NCI-H510A (cell line): Measurements from ENCODE around the gene GOLGA6D.
A peak's percentile ranks its signal among the peaks of the same experiment; 100 is the strongest.
"Not testable (repeated sequence)": the region's sequence is repeated elsewhere in the genome, so short reads cannot be mapped to it uniquely, and the experiment has no call there.

Source experiments
- DNase-seq: peaks from one replicate; lab custom pipeline; 2025; lab: John Stamatoyannopoulos, UW

The GOLGA6D gene

DNA sequence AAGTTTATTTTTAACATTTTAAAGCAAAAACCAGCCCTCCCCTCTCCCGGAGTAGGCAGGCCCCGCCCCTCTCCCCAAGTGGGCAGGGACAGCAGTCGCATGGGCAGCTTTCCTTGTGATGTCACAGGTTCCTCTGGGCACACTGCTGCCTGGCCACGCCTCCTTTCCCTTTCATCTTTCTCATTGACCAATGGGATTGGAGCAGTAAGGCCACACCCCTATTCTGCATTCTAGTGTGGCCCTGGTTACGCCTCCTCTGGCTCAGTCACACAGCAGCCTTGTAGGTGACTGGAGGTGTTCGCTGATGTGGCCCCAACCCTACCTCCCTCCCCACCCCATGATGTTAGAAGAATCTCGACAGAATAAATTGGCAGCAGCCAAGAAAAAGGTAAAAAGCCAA is at the start of gene GOLGA6D:
TSS of gene GOLGA6D (plus strand) at position 264 of the 400 bp plus-strand sequence. CDS start at position 305, 41 bp downstream.
- DNase-seq, result not testable (repeated sequence)

DNA sequence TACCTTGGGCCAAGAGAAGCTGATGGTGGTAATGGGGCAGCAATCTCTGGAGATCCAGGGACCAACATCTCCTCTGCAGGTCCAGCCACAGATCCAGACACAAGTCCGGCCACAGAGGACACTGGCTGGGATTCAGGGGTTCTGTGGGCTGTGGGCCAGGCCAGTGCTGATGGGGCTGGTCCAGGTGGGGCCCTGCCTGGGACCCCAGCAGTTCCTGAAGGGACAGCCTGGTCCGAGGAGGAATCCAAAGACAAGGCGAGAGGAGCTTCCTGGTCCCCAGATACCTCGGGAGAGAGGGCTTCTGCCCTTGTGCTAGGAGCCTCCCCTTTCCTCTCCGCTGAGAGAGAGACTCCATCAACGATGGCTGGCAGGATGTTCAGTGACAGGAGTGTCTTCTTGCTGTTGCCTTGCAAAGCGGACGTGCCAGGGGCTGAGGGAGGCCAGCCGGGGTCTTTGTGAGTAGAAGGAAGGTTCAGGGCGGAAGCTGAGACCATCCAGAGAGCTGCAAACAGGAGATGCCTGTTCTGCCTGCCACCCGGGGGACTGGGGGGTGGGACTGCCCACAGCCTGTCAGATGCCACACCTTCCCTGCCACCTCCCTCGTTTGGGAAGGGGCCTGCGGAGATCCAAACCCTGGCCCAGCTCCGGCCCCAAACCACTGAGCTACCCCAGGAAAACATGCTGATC is 49.0 kb upstream of the GOLGA6D start:
- DNase-seq, result no peak

GRCh38 chr15:75234191-75234810 is 48.3 kb upstream of the GOLGA6D start:
- no peak for DNase-seq

DNA sequence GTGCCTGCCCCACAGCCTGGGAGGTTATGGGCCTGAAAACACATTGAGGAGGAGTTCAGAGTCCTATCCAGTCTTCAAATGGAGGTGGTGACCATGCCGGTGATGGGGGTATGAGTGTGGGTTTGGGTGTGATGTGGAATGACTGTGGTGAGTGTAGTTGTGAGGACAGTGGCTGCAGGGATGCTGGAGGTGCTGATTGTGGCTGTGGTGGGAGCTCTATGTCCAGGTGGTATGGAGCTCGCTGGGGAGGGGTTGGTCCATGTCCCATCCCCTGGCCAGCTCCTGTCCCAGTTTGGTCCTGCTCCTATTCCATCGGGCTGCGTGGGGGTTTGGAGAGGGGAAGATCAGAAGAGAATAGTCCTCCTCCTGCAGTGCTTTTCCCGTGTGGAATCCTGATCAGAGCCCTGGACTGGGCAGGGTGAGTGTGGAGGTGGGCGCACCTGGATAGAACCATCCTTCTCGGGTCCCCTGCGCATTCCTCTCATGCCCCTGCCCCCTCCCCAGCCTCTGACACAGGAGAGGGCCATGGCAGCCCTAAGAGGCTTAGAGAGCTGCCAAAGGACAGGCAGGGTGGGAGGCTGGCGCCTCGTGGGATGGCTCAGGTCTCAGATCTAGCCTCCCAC is 47.5 kb upstream of the GOLGA6D start:
- no peak for DNase-seq

GRCh38 chr15:75235760-75236729 is 46.6 kb upstream of the GOLGA6D start:
- DNase-seq, result no peak

GRCh38 chr15:75237316-75237982 is 45.2 kb upstream of the GOLGA6D start:
- no peak for DNase-seq

DNA sequence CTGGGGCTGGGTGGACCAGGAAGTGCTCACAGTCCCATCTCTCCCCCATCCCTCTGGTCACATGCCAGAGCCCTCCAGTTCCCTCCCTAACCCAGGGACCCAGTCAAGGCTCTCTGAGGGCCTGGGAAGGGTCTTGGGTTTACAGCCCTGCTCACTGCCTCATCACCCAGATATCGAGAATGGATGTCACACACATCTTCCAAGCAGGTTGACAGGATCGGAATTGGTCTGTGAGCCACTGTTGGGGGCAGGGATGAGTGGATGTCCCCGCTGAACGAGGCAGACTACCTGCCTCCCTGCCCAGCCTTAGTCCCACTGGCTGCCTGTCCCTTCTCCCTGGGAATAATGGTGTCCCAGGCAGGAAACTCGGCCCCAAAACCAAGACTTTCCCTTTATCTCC is 44.5 kb upstream of the GOLGA6D start:
- no peak for DNase-seq

DNA sequence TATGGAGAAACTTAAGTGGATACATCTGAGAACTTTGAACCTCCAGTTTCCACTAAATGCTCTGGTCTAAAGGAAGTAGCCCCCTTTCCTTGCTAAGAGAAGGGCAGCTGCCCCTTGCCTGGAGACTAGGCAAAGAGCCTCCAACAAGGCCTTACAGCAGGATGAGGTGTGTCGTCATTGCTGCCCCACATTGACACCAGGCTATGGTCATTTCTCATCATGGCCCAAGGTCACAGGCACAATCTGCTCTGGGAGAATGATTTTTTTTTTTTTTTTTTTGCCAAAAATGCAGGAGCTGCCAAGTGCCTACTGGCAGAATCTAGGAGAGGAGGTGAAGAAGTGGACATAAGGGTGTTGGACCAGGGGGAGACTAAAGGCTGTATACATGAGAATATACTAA is 36.9 kb upstream of the GOLGA6D start:
- not testable (repeated sequence) for DNase-seq

- peak; percentile 14 for DNase-seq
These were observed 33.6 kb upstream of the GOLGA6D start for GRCh38 chr15:75248991-75249390.

DNA sequence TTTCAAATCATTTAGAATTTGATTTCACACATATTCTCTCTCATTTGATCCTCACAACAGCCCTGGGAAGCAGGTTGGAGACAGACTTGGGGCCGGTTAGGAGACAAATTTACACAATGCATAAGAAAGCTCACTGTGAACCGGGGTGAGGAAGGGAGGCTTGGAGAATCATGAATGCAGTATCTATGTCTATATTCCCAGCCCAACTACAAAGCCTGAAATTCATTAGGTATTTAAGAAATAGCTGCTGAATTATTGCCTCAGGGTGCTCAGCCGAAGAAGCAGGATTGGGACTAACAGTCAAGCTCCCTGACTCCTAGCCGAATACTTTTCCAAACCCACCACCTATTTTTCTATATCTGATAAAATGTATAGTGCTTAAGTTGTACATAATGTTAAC is 32.9 kb upstream of the GOLGA6D start:
- no peak for DNase-seq

DNA sequence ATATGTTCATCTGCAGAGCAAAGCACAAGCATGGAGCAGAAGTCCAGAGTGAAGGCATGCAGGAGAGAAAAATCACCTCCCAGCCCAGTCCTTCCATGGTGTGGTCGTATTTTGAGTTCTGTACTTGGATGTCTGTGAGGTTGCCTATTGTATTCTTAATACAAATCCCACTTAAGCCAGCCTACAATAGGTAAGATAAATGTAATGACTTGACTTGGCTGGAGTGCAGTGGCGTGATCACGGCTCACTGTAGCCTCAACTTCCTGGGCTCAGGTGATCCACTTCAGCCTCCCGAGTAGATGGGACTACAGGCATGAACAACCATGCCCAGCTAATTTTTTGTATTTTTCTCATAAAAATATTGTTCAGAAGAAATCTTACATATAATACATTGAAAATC is 31.3 kb upstream of the GOLGA6D start:
- not testable (repeated sequence) for DNase-seq

DNA sequence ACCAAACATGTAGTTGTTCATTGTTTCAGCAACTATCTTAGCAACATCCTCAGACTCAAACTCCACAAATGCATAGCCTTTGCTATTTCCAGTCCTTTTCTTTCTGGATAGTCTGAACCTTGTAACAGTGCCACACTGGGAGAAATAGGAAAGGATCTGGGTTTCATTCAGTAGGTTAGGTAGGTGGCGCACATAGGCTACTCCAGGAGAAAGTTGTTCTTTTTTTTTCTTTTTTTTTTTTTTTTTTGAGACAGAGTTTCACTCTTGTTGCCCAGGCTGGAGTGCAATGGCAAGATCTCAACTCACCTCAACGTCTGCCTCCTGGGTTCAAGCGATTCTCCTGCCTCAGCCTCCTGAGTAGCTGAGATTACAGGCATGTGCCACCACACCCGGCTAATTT is 30.4 kb upstream of the GOLGA6D start:
- not testable (repeated sequence) for DNase-seq

- not testable (repeated sequence) for DNase-seq
These were observed 24.6 kb upstream of the GOLGA6D start, which contains the start of gene GOLGA6C for GRCh38 chr15:75258034-75258433. Gene GOLGA6C, plus strand, starts transcription at chr15:75258334. Its CDS starts 265 bp downstream, at chr15:75258599.

DNA sequence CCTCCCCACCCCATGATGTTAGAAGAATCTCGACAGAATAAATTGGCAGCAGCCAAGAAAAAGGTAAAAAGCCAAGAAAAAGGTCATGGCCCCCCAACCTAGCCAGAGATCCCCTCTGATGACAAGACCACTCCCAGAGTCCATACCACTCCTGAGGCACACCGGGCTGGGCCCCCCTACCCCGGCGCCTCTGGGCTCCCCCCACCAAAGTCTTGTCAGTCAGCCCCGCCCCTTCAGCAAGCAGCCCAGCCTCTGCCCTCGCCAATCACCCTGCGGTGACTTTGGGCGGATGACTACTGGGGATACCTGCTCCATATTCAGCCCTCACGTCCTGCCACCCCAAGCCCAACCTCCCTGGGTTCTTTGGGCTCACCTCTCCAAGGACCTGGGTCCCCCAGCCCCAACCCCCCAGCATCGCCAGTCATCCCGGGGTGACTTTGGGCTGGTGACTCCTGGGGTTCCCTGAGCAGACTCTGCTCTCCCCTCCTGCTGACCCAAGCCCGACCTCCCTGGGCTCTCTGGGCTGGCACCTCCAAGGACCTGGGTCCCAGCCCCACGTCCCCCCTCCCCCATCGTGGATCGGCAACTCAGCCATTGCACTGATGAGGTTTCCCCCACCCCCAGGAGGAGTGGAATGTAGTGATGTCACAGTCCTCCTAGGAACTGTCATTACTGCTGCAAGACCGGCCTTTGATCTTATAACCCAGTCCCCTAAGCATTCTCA is 23.9 kb upstream of the GOLGA6D start:
- not testable (repeated sequence) for DNase-seq

- not testable (repeated sequence) for DNase-seq
These were observed 22.8 kb upstream of the GOLGA6D start for GRCh38 chr15:75259873-75260272.

GRCh38 chr15:75273751-75274359 is 8.8 kb upstream of the GOLGA6D start:
- not testable (repeated sequence) for DNase-seq

- not testable (repeated sequence) for DNase-seq
These were observed 8.0 kb upstream of the GOLGA6D start for GRCh38 chr15:75274509-75275107.

DNA sequence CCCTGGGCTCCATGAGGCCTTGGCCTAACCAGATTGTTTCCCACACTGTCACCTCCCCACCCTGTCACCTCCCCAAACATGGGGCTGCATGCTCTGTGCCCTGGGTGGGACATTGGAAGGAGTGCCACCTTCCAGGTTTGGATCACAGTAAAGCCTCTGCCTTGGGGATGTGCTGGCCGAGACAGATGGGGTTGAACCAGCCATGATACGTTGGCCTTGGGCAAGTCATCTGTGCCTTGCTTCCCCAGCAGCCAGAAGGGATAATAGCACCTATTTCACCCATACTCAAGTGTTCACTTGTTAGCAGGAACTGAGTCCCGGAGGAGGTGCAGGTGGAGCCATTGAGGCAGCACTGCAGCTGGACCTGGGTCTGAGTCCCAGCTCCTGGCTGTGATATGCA is 7.0 kb upstream of the GOLGA6D start:
- not testable (repeated sequence) for DNase-seq

DNA sequence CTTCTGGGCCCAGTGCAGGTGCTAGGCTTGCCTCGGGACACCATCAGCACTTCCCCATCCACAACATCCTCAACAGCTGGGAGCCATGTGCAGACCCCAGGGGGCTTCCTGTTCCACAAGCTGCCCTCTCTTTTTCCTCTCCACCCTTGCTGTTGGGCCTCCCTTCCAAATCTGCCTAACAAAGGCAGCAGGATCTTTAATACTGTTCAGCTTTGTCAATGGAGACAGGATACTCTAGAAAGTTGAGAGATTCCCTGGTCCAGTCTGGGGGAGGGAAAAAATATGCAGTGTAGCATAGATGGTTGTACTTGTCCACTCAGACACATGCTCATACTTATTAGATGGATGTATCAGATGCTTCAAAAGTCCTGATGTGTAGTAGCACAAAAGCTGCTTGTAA is 4.1 kb upstream of the GOLGA6D start:
- not testable (repeated sequence) for DNase-seq

GRCh38 chr15:75284152-75284551 is 1.5 kb downstream of the GOLGA6D start:
- not testable (repeated sequence) for DNase-seq
